Endothelial cell (in vitro differentiated cells): ENCODE results near the gene BRI3. TPM values are rescaled to one million over a fixed set of nuclear protein-coding genes. Genes with fewer than 3 reads are reported as not detected.

Experiments
- DNase-seq: peaks from one replicate; pipeline ENCODE4 v3.0.0; 2021; ENCODE audit warnings: low spot score
- H3K27ac Mint-ChIP-seq: one replicate; pipeline ENCODE4 v1.8.0; 2021; ENCODE audit warnings: mixed read lengths, inconsistent platforms; ENCODE audit not compliant: unreplicated experiment
- H3K27me3 Mint-ChIP-seq: one replicate; pipeline ENCODE4 v1.8.0; 2021; ENCODE audit warnings: mild to moderate bottlenecking, moderate library complexity, mixed read lengths, inconsistent platforms; ENCODE audit not compliant: unreplicated experiment
- H3K36me3 Mint-ChIP-seq: one replicate; pipeline ENCODE4 v1.8.0; 2021; ENCODE audit warnings: mild to moderate bottlenecking, low read depth, mixed read lengths, inconsistent platforms; ENCODE audit not compliant: unreplicated experiment
- H3K4me1 Mint-ChIP-seq: one replicate; pipeline ENCODE4 v1.8.0; 2021; ENCODE audit warnings: mild to moderate bottlenecking, mixed read lengths, inconsistent platforms; ENCODE audit not compliant: unreplicated experiment
- H3K4me3 Mint-ChIP-seq: one replicate; pipeline ENCODE4 v1.8.0; 2021; ENCODE audit warnings: mild to moderate bottlenecking, mixed read lengths, inconsistent platforms; ENCODE audit not compliant: unreplicated experiment
- H3K9me3 Mint-ChIP-seq: one replicate; pipeline ENCODE4 v1.8.0; 2021; ENCODE audit warnings: mixed read lengths, inconsistent platforms; ENCODE audit not compliant: unreplicated experiment
- total RNA-seq: library from RNA; stranded (reverse); fragmentation: NEBNext Ultra II Directional; extraction: Animal tissue kit (Norgen Biotek cat#: 25700); gene quantifications from one replicate; pipeline ENCODE4 v1.2.1, GENCODE V29; 2021; ENCODE audit not compliant: unreplicated experiment
- TF ChIP-seq, protein P1 (sequence below): fragments of 200-600 bp; sonication (generic); IDR thresholded peaks from one replicate; pipeline ENCODE4 v1.5.0; 2021; ENCODE audit warnings: antibody characterized with exemption; ENCODE audit not compliant: unreplicated experiment

BRI3 gene
- total RNA-seq, 1 donor from 2014 or later: 300 TPM

DNA sequence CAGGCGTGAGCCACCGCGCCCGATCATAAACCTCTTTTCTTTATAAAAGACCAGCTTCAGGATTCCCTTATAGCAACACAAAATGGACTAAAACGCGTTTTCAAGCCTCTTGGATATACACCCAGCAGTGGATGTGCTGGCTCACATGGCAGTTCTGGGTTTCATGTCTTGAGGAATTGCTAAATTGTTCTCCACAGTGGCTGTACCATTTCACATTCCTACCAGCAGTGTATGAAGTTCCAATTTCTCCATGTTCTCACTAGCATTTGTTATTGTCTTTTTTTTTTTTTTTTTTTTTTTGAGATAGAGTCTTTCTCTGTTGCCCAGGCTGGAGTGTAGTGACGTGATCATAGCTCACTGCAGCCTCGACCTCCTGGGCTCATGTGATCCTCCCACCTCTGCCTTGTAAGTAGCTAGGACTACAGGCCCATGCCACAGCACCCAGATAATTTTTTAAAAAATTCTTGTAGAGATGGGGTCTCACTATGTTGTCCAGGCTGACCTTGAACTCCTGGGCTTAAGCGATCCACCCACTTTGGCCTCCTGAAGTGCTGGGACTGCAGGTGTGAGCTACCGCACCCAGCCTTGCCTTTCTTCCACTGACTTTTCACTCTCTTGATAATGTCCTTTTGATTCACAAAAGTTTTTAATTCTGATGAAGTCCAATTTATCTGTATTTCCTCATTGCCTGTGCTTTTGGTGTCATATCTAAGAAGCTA, 46.9 kb upstream of the BRI3 start:
- DNase-seq: no peak
- H3K4me1 Mint-ChIP-seq: no peaks in the 10 kb centered on the region
- TF ChIP-seq, protein P1, sequence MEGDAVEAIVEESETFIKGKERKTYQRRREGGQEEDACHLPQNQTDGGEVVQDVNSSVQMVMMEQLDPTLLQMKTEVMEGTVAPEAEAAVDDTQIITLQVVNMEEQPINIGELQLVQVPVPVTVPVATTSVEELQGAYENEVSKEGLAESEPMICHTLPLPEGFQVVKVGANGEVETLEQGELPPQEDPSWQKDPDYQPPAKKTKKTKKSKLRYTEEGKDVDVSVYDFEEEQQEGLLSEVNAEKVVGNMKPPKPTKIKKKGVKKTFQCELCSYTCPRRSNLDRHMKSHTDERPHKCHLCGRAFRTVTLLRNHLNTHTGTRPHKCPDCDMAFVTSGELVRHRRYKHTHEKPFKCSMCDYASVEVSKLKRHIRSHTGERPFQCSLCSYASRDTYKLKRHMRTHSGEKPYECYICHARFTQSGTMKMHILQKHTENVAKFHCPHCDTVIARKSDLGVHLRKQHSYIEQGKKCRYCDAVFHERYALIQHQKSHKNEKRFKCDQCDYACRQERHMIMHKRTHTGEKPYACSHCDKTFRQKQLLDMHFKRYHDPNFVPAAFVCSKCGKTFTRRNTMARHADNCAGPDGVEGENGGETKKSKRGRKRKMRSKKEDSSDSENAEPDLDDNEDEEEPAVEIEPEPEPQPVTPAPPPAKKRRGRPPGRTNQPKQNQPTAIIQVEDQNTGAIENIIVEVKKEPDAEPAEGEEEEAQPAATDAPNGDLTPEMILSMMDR: peak; percentile 15
- H3K4me3 Mint-ChIP-seq: peak overlapping the region; percentile 34
- H3K36me3 Mint-ChIP-seq: peaks cover 26% of the 10 kb centered on the region
- peaks cover 6% of the 10 kb centered on the region for H3K27me3 Mint-ChIP-seq
- no peak overlapping the region for H3K27ac Mint-ChIP-seq
- no peaks in the 10 kb centered on the region for H3K9me3 Mint-ChIP-seq

DNA sequence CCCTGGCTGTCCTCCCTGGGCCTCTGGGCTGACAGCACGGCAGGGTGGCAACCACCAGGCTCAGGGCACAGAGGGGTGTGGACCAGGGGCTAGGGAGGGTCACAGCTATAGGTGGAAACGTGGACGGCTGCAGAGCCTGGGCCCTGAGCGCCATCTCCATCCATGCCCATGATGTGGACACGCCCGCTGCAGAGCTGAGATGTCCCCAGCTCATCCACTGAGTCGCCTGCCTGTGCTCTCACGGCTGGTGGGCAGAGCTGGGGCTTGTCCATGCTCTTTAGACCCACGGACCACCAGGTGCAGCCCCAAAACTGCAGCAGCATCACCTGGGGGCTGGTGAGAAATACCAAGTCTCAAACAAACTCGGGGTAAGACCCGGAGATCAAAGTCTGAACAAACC, 45.6 kb upstream of the BRI3 start:
- Mint-ChIP-seq H3K36me3 (peaks cover 25% of the 10 kb centered on the region), H3K9me3 (no peaks in the 10 kb centered on the region), H3K27me3 (peaks cover 3% of the 10 kb centered on the region), H3K27ac (no peak overlapping the region), H3K4me1 (no peaks in the 10 kb centered on the region), H3K4me3 (no peak overlapping the region)
- TF ChIP-seq, protein P1: no peak
- no peak for DNase-seq

DNA sequence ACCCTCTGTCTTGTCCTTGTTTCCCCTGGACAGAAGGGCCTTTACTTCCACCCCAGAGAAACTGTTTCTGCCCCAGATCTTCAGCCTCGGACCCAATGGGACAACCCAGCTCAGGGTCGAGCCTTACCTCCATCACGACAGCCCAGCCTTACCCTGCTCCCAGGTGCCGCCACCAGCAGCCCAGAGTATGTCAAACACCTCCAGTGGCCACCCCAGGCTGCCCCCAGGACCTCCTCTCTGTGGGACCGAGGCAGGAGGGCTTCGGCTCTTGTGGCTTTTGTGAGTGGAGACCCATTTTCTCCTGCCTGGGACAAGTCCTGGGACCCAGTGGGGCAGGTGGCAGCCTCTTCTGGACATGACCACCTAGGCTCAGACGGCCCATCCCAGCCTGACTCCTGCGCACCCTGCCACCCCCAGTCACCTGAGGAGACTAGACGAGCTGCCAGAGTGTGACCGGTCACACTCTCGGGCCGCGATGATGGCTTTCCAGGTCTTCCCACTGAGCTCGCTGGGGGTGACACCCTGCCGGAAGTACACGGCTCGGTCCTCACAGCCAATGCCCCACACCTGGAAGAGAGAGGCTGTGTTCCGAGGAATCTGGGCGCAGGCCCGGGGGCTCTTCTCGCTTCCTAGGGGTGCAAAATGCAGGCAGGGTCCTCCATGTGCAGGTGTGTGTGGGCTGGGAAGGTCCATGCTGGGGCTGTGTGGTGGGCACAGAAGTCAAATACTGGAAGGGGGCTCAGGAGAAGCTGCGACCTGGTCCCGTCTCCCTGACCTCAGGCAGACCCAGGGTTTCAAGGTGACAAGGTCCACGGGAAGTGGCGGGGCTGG, 44.9 kb upstream of the BRI3 start:
- Mint-ChIP-seq H3K4me1 (no peaks in the 10 kb centered on the region), H3K4me3 (no peak overlapping the region), H3K9me3 (no peaks in the 10 kb centered on the region), H3K36me3 (peaks cover 30% of the 10 kb centered on the region), H3K27ac (peak overlapping the region; percentile 24), H3K27me3 (peaks cover 3% of the 10 kb centered on the region)
- TF ChIP-seq, protein P1: no peak
- DNase-seq: no peak

DNA sequence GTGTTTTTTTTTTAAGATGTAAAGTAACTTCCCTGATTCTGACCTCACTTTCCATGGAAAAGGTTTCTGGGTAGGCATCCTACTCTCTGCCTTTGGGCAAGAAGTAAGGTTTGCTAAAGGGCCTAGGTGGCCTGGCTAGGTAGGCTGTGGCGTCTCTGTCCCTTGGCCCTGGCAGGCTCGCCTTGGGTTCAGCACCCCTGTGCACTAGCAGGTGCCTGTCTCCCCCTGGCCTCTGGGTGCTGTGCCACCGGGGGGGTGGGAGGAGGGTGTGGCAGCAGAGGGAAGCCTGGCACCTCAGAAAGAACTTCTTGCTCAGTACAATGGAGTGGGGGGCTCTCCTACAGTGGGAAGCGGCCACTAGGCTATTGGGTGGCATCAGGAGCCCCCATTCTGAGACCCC, 43.4 kb upstream of the BRI3 start:
- TF ChIP-seq, protein P1: no peak
- no peaks in the 10 kb centered on the region for H3K9me3 Mint-ChIP-seq
- H3K36me3 Mint-ChIP-seq: peaks cover 30% of the 10 kb centered on the region
- DNase-seq: no peak
- H3K27me3 Mint-ChIP-seq: peaks cover 3% of the 10 kb centered on the region
- H3K4me1 Mint-ChIP-seq: no peaks in the 10 kb centered on the region
- no peak overlapping the region for H3K4me3 Mint-ChIP-seq
- no peak overlapping the region for H3K27ac Mint-ChIP-seq

DNA sequence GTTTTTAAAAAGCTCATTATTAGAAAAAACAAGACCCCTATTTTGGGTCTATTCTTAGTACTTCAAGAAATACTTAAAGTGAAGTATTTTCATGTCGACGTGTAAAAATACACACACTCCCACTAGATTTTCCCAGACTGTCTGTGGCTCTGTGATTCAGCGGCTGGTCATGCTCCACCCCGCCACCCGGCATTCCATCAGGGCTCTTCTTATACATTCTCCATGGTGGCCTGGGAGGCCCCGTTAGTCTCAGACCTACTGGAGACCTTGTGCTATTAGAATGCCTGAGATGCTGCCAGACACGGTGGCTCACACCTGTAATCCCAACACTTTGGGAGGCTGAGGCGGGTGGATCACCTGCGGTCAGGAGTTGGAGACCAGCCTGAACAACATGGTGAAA, 42.5 kb upstream of the BRI3 start:
- peaks cover 3% of the 10 kb centered on the region for H3K27me3 Mint-ChIP-seq
- no peaks in the 10 kb centered on the region for H3K9me3 Mint-ChIP-seq
- no peak for DNase-seq
- H3K4me3 Mint-ChIP-seq: peak overlapping the region; percentile 50
- no peak overlapping the region for H3K27ac Mint-ChIP-seq
- TF ChIP-seq, protein P1: no peak
- peaks cover 27% of the 10 kb centered on the region for H3K36me3 Mint-ChIP-seq
- no peaks in the 10 kb centered on the region for H3K4me1 Mint-ChIP-seq
